Stimulated activated CD4-positive, alpha-beta T cell treated with anti-CD3 and anti-CD28 coated beads, Interleukin-1b, Interleukin-23, amount 100 ng/mL, for 48 hours (primary cell): Measurements from ENCODE around the gene CPEB4.

Experiments used
- DNase-seq: peaks from one replicate; pipeline ENCODE4 v3.0.0-alpha.2; 2020

The CPEB4 gene

GRCh38 chr5:173887610-173888472 lies at the start of gene CPEB4:
TSS of gene CPEB4 (plus strand) at chr5:173888349. CDS start at chr5:173889734, 1,385 bp downstream.
- DNase-seq = peak; percentile 98

GRCh38 chr5:173839117-173839713 lies 48.9 kb upstream of the CPEB4 start:
- no peak for DNase-seq

GRCh38 chr5:173840111-173840983 lies 47.8 kb upstream of the CPEB4 start:
- no peak for DNase-seq

- no peak for DNase-seq
Observed at GRCh38 chr5:173841710-173842109, 46.4 kb upstream of the CPEB4 start.

GRCh38 chr5:173843794-173844193 lies 44.4 kb upstream of the CPEB4 start:
- DNase-seq = no peak

GRCh38 chr5:173845321-173845720 lies 42.8 kb upstream of the CPEB4 start:
- no peak for DNase-seq

- no peak for DNase-seq
Observed at GRCh38 chr5:173846929-173847501, 41.1 kb upstream of the CPEB4 start.

- DNase-seq = no peak
Observed at GRCh38 chr5:173848986-173849596, 39.1 kb upstream of the CPEB4 start.

- DNase-seq = no peak
Observed at GRCh38 chr5:173849908-173850307, 38.2 kb upstream of the CPEB4 start.

GRCh38 chr5:173850659-173851058 lies 37.5 kb upstream of the CPEB4 start:
- no peak for DNase-seq

GRCh38 chr5:173851595-173852243 lies 36.4 kb upstream of the CPEB4 start:
- no peak for DNase-seq

- DNase-seq = no peak
Observed at GRCh38 chr5:173852790-173853359, 35.3 kb upstream of the CPEB4 start.

- DNase-seq = no peak
Observed at GRCh38 chr5:173853370-173854131, 34.6 kb upstream of the CPEB4 start.

- DNase-seq = no peak
Observed at GRCh38 chr5:173855162-173855994, 32.8 kb upstream of the CPEB4 start.

- DNase-seq = no peak
Observed at GRCh38 chr5:173855995-173856656, 32.0 kb upstream of the CPEB4 start.

GRCh38 chr5:173857234-173857633 lies 30.9 kb upstream of the CPEB4 start:
- DNase-seq = no peak

- no peak for DNase-seq
Observed at GRCh38 chr5:173858021-173858669, 30.0 kb upstream of the CPEB4 start.

GRCh38 chr5:173858670-173859407 lies 29.3 kb upstream of the CPEB4 start:
- DNase-seq = no peak
